PC-3 (cell line): ENCODE data around the gene FBLIM1. TPM values are rescaled to one million over a fixed set of nuclear protein-coding genes. Genes with fewer than 3 reads are reported as not detected.

Source experiments
- ATAC-seq: fragments of 200-7000 bp; cut with Tn5 transposase; 2 replicates; pipeline ENCODE4 v1.9.1; 2020; ENCODE audit warnings: mild to moderate bottlenecking, moderate library complexity
- BruUV-seq: library from RNA; stranded (reverse); fragments of 400-500 nt; replicated peaks from 2 replicates; lab custom pipeline; 2021; lab: Mats Ljungman, UMichigan
- CTCF ChIA-PET: fragments of 300-600 bp; sonication (Branson Sonifier 250); formaldehyde crosslinking; loops from one replicate; lab custom pipeline; 2022; ENCODE audit warnings: antibody characterized with exemption; lab: Charles Lee
- POLR2A ChIA-PET: fragments of 300-600 bp; sonication (Branson Sonifier 250); formaldehyde crosslinking; loops from one replicate; lab custom pipeline; 2022; ENCODE audit warnings: antibody characterized with exemption; ENCODE audit not compliant: unreplicated experiment; lab: Charles Lee
- DNase-seq: peaks from one replicate; pipeline ENCODE4 v3.0.0-alpha.2; 2015
- H2AFZ ChIP-seq: fragments of 300-600 bp; sonication (generic); 2 replicates; pipeline ENCODE4 v1.6.0; 2016; ENCODE audit warnings: antibody characterized with exemption, low read length
- H3F3A ChIP-seq: fragments of 300-600 bp; sonication (generic); one replicate; pipeline ENCODE4 v1.6.0; 2017; ENCODE audit warnings: antibody characterized with exemption, low read length, control low read depth, mild to moderate bottlenecking; ENCODE audit not compliant: unreplicated experiment
- H3K27ac ChIP-seq: fragments of 300-600 bp; sonication (generic); 2 replicates; pipeline ENCODE4 v1.5.1; 2016; ENCODE audit warnings: mild to moderate bottlenecking, low read length
- H3K27me3 ChIP-seq: fragments of 300-600 bp; sonication (generic); 2 replicates; pipeline ENCODE4 v1.6.1; 2016; ENCODE audit warnings: low read length, mixed read lengths
- H3K36me3 ChIP-seq: fragments of 300-600 bp; sonication (generic); 2 replicates; pipeline ENCODE4 v1.6.1; 2016; ENCODE audit warnings: low read depth, mixed run types, low read length, mixed read lengths
- H3K4me1 ChIP-seq: fragments of 300-600 bp; sonication (generic); 2 replicates; pipeline ENCODE4 v1.5.1; 2016; ENCODE audit warnings: low read length; ENCODE audit not compliant: insufficient read depth
- H3K4me2 ChIP-seq: fragments of 300-600 bp; sonication (generic); 2 replicates; pipeline ENCODE4 v1.6.0; 2016; ENCODE audit warnings: low read length
- H3K4me3 ChIP-seq: fragments of 300-600 bp; sonication (generic); 2 replicates; pipeline ENCODE4 v1.5.1; 2016; ENCODE audit warnings: mild to moderate bottlenecking, low read length, mixed read lengths
- H3K79me2 ChIP-seq: fragments of 300-600 bp; sonication (generic); 2 replicates; pipeline ENCODE4 v1.6.1; 2017; ENCODE audit warnings: low read length, mixed read lengths
- H3K9ac ChIP-seq: fragments of 300-600 bp; sonication (generic); 2 replicates; pipeline ENCODE4 v1.6.0; 2016; ENCODE audit warnings: mild to moderate bottlenecking, low read length
- H3K9me2 ChIP-seq: fragments of 300-600 bp; sonication (generic); replicated peaks from 2 replicates; pipeline ENCODE4 v1.6.1; 2016; ENCODE audit warnings: mixed run types, low read length, mixed read lengths
- H3K9me3 ChIP-seq: fragments of 300-600 bp; sonication (generic); 2 replicates; pipeline ENCODE4 v1.6.1; 2016; ENCODE audit warnings: low read length, mixed read lengths
- H4K20me1 ChIP-seq: fragments of 300-600 bp; sonication (generic); 2 replicates; pipeline ENCODE4 v1.6.1; 2016; ENCODE audit warnings: low read length, mixed read lengths
- CTCF ChIP-seq: fragments of 300-600 bp; sonication (generic); conservative IDR thresholded peaks from 2 replicates; pipeline ENCODE4 v1.5.1; 2017; ENCODE audit warnings: antibody characterized with exemption, low read depth, mild to moderate bottlenecking, low read length
- EZH2 ChIP-seq: fragments of 300-600 bp; sonication (generic); IDR thresholded peaks from one replicate; pipeline ENCODE4 v1.6.1; 2017; ENCODE audit warnings: antibody characterized with exemption, mild to moderate bottlenecking, low read length; ENCODE audit not compliant: unreplicated experiment
- EZH2phosphoT487 ChIP-seq: fragments of 300-600 bp; sonication (generic); IDR thresholded peaks from 2 replicates; pipeline ENCODE4 v1.6.1; 2018; ENCODE audit warnings: mild to moderate bottlenecking, antibody characterized with exemption, low read length, borderline replicate concordance
- intact Hi-C: fragments of 100-400 bp; cut with micrococcal nuclease; formaldehyde crosslinking; loops from 2 replicates; pipeline ENCODE4 v1.9.0; 2023
- total RNA-seq: library from RNA; depleted of rRNA; stranded (reverse); fragments of >200 nt; gene quantifications from 2 replicates; pipeline ENCODE4 v1.2.3, GENCODE V29; 2014; rRNA removed

FBLIM1 gene
- total RNA-seq, 1 experiment from 2014 or later: 74.1 TPM

GRCh38 chr1:15835205-15835740 is 76.7 kb downstream of the FBLIM1 start:
- ChIA-PET CTCF (no interaction called here), POLR2A (interaction anchor here (1.0 kb wide), 1 partner anchor 12 kb away, joined by 6 read pairs; the partner anchor contains the start of gene SPEN)
- H3F3A ChIP-seq: no peaks in the 10 kb centered on the region
- H3K4me3 ChIP-seq: peak overlapping the region; percentile 74
- peak overlapping the region; percentile 100 for H3K27ac ChIP-seq
- H4K20me1 ChIP-seq: no peaks in the 10 kb centered on the region
- BruUV-seq: TSS peak; percentile 71
- peaks cover 21% of the 10 kb centered on the region for H3K79me2 ChIP-seq
- TF ChIP-seq CTCF (no peak), EZH2 (no peak), EZH2phosphoT487 (no peak)
- peak; percentile 19 for ATAC-seq
- intact Hi-C loops: loop anchor here (1.0 kb wide), 1 partner anchor 12 kb away; the partner anchor contains the start of gene SPEN
- H3K9me3 ChIP-seq: no peaks in the 10 kb centered on the region
- no peak for DNase-seq
- no peaks in the 10 kb centered on the region for H3K9me2 ChIP-seq
- H3K27me3 ChIP-seq: no peaks in the 10 kb centered on the region
- H3K36me3 ChIP-seq: no peaks in the 10 kb centered on the region
- peak overlapping the region; percentile 80 for H2AFZ ChIP-seq
- peak overlapping the region; percentile 100 for H3K9ac ChIP-seq
- peaks cover 20% of the 10 kb centered on the region for H3K4me1 ChIP-seq
- H3K4me2 ChIP-seq: peak overlapping the region; percentile 100

GRCh38 chr1:15835741-15836510 is 77.3 kb downstream of the FBLIM1 start:
- Histone ChIP-seq H3K79me2 (peaks cover 21% of the 10 kb centered on the region), H4K20me1 (no peaks in the 10 kb centered on the region), H3K4me2 (peak overlapping the region; percentile 100), H3K27ac (peak overlapping the region; percentile 100), H3K4me3 (peak overlapping the region; percentile 74), H3K9ac (peak overlapping the region; percentile 100), H3F3A (no peaks in the 10 kb centered on the region), H3K9me3 (no peaks in the 10 kb centered on the region), H3K36me3 (no peaks in the 10 kb centered on the region), H3K4me1 (peaks cover 19% of the 10 kb centered on the region), H2AFZ (peak overlapping the region; percentile 92), H3K27me3 (no peaks in the 10 kb centered on the region), H3K9me2 (no peaks in the 10 kb centered on the region)
- POLR2A ChIA-PET: interaction anchor here (0.5 to 1.0 kb wide), 2 partner anchors 11 to 40 kb away, joined by 3 to 6 read pairs; partner anchors contain the start of gene SPEN
- ATAC-seq (peak; percentile 58), DNase-seq (peak; percentile 99)
- intact Hi-C loops: loop anchor here (1.0 kb wide), 1 partner anchor 11 kb away; the partner anchor contains the start of gene SPEN
- CTCF ChIA-PET: interaction anchor here (0.6 kb wide), 1 partner anchor 408 kb away, joined by 3 read pairs; no protein-coding TSS in a partner anchor
- no TSS peak for BruUV-seq
- TF ChIP-seq EZH2: no peak
- no peak for TF ChIP-seq EZH2phosphoT487
- TF ChIP-seq CTCF: no peak

Other genes starting within 250 kb of the FBLIM1 start
- 8.0 and 14.0 TPM in 2 replicates for gene CASP9, start 234.6 kb upstream of the FBLIM1 start, total RNA-seq
- gene DNAJC16, start 231.9 kb upstream of the FBLIM1 start, total RNA-seq: 9.2 and 11.7 TPM in 2 replicates
- gene AGMAT, start 173.7 kb upstream of the FBLIM1 start, total RNA-seq: 8.2 and 9.4 TPM in 2 replicates
- 15.0 and 22.0 TPM in 2 replicates for gene DDI2, start 141.3 kb upstream of the FBLIM1 start, total RNA-seq
- gene PLEKHM2, start 74.5 kb upstream of the FBLIM1 start, total RNA-seq: 31.3 and 44.6 TPM in 2 replicates
- 0.44 and 2.6 TPM in 2 replicates for gene SLC25A34, start 22.5 kb upstream of the FBLIM1 start, total RNA-seq
- gene TMEM82, start 16.3 kb upstream of the FBLIM1 start, total RNA-seq: not detected in 2 replicates
- gene UQCRHL, start 48.9 kb downstream of the FBLIM1 start, total RNA-seq: 8.7 and 11.2 TPM in 2 replicates
- 26.7 and 35.7 TPM in 2 replicates for gene SPEN, start 88.9 kb downstream of the FBLIM1 start, total RNA-seq
- gene ZBTB17, start 217.3 kb downstream of the FBLIM1 start, total RNA-seq: 44.2 and 55.2 TPM in 2 replicates
- not detected in 2 replicates for gene SRARP, start 245.4 kb downstream of the FBLIM1 start, total RNA-seq